HG03469 (cell line): ENCODE measurements around the gene RND1.

Experiments used
- ATAC-seq: cut with Tn5 transposase; IDR thresholded peaks from one replicate; pipeline ENCODE4 v1.9.1; 2021; ENCODE audit warnings: mild to moderate bottlenecking, moderate library complexity, moderate number of reproducible peaks; ENCODE audit not compliant: unreplicated experiment

Gene RND1

DNA sequence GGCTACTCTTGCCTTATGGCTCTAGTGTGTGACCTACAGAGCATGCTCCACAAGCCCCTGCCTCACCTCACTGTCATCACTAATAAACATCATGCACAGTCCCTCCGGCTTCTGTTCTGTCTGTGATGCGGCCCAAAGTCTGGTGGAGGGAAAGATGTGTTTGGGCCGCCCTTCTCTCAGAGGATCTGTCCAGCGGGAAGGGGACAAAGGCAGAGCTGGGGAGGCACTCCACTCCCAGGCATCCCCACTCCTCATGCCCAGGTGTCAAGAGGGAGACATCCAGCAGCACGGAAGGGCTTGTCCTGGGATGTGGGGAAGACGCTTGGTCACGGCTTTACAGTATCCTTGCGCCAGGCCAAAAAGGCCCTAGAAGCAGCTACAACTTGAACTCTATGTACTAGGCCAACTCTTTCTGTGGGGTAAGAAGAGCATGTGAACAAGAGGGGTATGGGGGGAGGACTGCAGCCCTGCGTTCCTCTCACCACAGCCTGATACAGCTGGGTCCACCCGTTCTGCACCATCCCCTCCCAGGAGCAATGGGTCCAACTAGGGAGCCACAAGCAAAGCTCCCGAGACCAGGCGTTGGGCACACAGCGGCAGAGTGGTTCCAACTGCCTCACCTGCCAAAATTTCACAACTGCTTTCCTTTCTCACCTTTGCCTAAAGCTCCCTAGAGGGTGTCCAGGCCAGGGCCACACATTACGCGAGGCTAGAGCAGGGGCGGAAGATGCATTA lies 36.7 kb downstream of the RND1 start:
- ATAC-seq, result no peak

DNA sequence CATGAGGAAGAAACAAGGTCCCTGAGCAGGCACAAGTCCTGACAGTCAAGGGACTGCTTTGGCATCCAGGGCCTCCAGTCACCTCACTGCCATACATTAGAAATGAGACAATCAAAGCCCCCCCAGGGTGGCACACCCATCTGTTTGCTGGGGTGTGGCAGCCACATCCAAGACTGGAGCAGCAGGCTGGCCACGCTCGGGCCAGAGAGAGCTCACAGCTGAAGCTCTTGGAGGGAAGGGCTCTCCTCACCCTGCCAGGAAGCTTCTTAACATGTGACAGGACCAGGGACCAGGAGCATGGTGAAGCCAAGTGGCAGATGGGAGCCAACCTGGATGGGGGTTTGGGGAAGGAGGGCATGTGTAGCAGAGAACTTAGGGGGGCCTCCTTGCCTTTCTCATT lies 37.4 kb downstream of the RND1 start:
- no peak for ATAC-seq

DNA sequence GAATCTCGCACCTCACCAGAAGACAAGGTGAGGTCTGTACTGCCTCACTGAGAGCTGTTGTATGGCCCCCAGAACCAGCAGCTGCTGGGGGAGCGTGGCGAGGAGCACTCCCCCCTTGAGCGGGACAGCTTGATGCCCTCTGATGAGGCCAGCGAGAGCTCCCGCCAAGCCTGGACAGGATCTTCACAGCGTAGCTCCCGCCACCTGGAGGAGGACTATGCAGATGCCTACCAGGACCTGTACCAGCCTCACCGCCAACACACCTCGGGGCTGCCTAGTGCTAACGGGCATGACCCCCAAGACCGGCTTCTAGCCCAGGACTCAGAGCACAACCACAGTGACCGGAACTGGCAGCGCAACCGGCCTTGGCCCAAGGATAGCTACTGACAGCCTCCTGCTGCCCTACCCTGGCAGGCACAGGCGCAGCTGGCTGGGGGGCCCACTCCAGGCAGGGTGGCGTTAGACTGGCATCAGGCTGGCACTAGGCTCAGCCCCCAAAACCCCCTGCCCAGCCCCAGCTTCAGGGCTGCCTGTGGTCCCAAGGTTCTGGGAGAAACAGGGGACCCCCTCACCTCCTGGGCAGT lies 38.1 kb downstream of the RND1 start:
- ATAC-seq, result no peak

DNA sequence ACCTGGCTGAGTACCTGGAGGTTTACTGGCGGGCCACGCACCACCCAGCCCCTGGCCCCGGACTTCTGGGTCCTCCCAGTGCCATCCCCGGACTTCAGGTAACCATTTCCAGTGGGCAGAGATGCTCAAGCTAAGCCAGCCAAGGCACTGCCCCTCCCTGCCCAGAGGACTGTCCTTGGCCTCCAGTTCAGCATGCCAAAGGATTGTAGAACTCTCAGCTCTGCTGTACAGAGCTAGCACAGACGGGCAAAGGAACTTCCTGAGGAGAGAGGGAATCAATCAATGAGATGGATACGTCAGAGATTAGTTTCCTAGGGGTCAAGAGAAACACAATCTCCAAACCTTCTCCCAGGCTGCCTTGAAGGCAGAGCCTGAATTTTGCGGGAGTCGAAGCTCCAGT lies 38.6 kb downstream of the RND1 start:
- no peak for ATAC-seq

DNA sequence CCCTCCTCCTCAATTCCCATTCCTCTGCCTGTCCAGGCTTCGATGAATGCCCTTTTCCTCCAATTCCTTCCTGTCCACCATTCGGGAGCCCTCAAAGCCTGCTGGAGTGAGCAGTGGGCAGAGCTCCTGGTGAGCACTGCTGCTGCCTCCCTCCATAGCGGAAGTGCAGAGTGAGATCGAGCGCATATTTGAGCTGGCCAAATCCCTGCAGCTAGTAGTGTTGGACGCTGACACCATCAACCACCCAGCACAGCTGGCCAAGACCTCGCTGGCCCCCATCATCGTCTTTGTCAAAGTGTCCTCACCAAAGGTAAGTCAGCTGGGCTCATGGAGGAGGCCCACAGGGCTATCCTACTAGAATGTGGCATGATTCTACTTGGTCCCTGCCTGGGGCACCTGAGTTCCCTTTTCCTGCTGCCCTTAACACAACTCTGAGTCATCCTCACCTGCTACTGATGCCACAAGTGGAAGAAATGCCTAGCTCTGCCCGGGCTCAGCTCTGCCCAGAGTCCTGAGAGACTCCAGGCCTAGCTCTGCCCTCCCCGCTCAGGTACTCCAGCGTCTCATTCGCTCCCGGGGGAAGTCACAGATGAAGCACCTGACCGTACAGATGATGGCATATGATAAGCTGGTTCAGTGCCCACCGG lies 39.3 kb downstream of the RND1 start:
- ATAC-seq, result no peak

DNA sequence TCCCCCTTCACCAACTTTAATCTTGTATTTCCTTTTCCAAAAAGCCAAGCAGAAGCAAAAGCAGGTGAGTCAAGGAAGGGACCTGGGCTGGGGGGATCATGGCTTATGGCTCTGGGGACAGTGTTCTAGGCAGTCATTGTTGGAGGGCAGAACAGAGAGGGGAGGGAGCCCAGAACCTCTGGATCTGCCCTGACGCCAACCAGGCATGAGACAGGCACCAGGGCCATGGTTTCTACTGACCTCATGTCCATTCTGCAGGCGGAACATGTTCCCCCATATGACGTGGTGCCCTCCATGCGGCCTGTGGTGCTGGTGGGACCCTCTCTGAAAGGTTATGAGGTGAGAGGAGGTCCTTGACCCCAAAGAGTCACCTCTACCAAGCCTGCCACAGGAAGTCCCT lies 40.8 kb downstream of the RND1 start:
- no peak for ATAC-seq

DNA sequence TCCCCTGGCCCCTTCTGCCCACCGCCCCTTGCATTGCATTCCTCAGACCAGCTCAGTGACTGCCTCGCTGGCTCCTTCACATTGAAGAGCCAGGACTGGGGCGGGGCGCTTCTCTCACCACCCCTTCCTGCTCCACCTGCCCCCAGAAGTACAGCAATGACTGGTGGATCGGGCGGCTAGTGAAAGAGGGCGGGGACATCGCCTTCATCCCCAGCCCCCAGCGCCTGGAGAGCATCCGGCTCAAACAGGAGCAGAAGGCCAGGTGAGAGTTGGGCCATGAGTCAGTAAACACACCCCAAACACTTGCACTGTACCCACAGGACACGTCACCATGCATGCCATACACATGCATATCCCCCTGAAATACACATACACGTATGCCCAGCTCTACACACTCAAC lies 41.6 kb downstream of the RND1 start:
- no peak for ATAC-seq

DNA sequence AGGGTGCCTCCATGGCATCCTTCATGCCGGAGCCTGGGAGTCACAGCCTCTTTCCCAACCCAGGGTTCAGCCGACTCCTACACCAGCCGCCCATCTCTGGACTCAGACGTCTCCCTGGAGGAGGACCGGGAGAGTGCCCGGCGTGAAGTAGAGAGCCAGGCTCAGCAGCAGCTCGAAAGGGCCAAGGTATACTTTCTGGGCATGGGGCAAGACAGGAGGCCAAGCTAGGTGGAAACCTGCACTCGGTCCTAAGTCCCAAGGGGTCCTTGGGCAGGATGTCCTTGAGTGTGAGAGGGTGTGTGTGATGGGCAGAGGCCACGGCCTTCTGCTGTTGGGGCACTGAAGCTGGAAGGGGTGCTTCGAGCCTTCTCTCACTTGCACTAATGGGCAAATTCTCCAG lies 42.4 kb downstream of the RND1 start:
- no peak for ATAC-seq

DNA sequence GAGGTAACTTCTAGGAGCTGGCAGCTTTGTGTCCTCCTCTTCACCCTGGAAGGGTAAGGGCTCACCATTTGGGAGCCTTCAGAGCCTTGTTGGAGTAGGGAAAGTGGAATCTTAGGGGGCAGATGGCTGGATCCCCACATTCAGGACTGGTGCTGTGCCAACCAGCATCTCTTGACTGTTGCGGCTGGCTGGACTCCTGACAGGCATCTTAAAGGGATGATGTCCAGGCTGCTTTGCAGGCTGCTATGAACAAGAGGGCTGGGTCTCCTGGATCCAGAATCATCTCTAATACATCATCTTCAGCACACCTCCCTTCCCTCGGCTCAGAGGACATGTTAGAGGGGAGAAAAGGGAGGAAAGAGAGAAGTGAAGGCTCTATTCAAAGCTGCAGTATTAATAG lies 43.0 kb downstream of the RND1 start:
- ATAC-seq, result no peak

DNA sequence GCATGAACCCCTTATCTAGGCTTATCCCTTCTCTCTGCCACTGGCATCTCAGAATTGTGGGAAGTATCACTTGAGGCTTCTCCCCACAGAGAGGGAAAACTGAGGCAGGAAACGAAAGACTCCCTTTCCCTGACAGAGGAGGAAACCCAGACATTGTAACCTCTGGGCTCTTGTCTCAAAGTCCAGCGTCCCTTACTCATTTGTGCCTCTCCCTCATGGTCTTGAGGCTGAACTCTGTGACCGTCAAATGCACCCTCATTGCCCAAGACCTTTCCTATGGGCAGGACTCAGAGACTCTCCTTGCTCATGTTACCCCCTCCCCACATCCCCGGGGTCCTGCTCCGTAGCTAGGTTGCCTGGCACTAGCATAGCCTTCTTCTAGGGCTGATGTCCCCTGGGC lies 43.5 kb downstream of the RND1 start:
- ATAC-seq, result no peak

DNA sequence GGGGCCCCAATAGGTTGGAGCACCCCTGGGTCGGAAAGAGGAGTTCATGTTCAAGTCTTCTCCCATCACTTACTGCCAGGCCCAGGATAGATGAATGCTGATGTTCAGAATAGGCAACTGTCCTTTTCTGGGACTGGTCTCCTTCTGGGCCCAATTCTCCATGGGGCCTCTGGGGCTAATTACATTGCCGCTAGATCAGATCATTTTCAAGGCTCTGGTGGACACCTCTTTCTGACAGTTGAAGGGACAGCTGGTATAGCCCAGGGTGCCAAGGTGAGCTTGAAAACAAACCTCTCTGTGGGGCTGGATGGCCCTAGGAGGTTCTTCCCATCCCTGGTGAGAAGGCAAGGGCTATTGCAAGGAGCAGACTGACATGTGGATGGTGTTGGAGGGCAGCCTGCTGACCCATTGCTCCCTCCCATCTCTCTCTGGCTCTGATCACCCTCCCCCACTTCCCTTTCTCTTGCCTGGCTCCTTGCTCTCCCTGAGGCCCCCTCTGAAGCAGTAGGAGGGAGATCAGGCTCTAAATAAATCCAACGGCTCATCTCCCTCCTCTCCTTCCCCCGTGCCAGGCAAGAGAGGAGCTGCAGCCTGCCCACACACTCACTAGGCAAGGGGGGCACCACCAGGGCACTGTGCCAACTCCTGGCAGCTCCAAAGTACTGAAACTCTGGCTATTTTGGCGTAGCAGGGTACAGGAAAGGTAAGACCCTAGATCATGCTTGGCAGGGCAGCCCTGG lies 45.5 kb downstream of the RND1 start:
- ATAC-seq, result no peak

DNA sequence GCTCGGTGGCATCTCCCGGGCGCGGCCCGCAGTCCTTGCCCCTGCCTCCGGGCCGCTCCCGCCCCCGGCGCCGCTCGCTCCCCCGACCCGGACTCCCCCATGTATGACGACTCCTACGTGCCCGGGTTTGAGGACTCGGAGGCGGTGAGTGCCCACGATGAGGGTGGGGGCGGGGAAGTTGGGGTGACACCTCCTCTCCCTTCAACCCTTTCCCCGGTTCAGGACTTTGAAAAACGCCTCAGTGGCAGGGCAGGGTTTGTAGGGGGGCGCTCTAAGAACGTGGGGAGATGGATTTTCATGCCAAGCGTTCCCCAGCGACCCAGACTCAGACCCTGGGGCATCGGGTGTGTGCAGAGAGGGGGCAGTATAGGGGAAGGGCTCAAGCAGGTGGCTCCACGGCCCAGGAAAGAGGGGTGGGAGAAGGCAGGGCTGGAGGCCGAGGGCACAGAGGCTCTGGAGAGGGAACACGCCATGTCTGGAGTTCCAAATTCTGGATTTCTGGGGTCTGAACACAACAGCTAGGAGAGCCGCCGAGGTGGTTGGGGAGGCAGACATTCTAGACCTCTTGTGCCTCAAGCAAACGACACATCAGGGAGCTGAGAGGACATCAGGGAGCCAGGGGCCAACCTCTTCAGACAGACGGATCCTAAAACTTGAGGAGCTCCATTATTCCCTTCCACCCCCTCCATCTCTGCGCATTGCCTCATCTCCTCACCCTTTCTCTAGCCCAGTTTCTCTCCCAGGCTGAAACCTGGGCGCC lies 46.7 kb downstream of the RND1 start:
- no peak for ATAC-seq

DNA sequence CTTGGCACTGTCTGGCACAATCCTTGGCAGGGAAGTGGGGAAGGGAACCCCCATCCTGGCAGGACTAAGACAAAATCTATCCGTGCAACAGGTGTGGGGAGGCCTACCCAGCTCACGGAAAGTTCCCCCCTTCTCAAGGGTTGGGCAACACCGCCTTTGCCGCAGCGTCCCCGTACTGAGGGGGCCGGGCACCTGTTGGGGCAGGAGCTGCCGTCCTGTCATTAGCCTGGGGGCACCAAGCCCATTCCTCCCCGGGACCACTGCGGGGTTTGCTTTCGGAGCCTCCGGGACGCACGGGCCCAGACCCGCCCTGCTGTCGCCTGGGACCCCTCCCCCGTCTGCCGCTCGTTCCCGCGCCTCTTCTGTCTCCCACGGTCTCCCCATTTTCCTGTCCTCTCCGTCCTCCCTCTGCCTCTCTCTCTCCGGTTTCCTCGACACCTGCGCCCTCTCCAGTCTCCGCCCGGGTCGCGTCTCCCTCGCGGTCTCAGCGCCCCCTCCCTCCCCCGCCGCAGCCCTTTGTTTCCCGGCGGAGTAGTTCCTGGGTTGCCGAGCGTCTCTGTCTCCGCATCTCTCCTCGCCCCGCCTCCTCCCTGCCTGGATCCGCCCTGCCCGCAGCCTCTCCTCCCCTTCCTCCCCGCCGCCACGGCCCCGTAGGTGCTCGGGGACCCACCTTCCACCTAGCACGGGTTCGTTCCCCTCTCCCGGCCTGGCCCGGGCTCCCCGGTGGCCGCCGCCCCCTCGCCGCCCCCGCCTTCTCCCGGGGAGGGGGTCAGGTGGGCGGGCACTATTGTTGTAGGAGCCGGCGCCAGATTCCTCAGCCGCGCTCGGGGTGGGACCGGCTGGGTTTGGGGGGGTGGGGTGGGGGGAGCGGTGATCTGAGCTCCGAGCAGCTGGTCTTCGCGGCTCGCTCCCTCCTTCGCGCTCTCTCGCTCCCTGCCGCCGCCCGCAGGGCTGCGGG lies 47.5 kb downstream of the RND1 start, which contains the start of gene CACNB3:
Gene CACNB3 (plus strand): TSS at position 624 of the 958 bp plus-strand sequence. CDS start 434 bp downstream, outside the sequence.
- ATAC-seq, result no peak

DNA sequence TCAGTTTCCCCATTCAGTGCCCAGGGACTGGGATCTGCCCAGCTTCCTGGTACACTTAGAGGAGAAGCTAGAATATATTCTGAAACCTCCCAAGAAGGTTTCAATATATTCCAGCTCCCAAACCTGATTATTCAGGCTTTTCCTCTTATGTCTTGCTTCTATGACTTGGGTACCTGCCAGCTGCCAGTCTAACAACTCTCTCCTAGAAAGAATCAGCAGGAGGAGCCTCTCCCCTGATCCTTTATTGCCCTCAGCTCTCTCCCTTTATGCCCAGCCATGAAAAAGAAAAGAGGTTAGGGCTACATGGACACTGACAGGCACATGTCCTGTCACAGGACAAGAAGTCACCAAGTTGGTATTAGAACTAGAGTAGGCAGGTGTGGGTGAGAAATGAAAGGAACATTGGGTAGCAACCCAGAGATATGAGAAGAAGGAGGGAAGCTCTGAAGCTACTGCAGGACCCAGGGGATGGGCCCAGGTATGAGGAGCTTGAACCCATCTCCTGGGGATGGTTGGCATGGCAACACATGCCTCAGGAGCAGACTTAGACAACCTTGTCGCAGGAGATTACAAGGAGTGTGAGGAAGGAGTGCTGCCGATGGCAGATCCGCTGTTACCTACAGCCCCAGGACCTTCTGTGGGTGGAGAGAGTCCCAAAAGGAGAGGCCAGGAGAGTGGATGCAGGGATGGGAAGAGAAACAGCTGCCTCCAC lies 49.4 kb downstream of the RND1 start:
- ATAC-seq, result no peak

DNA sequence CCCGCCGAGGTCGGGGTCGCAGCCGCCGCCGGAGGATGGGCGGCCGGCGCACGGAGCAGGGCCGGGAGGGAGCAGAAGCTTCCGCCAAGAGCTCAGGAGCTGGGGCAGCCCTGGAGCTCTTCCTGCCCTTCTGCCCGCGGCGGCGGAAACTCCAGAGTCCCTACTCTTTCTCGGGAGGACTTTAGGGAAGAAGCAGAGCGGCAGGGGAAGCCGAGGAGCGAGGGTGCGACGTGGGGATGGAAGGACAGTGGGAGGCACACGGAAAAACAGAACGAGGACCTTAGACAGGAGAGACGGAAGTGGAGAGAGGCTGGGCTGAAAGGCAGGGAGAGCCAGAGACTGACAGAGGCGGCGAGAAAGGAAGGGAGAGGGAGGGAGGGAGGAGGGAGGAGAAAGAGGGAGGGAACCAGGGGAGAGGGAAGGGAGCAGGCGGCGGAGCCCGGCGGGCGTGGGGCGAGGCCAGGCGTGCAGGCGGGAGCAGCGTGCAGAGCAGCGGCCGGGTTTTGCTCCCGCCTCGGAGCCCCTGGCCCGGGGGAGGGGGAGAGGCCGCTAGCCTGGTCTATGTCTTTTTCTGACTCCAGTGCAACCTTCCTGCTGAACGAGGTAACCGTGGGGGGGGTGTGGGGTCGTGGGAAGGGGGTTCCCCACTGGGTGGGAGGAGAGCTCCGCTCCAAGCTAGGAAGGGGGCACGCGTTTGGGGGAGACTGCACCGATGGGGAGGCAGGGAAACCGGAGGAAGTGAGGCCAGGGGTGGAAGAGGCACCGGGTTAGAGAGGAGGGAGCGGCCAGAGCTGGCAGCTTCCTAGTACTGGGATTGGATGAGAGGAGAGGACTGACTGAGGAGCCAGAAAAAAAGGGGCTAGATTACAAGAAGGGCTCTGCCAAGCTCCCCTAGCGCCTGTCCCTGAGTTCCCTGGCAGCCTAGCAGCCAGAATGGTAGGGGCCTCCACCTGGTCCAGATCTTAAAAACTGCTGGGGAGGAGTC lies 50.3 kb downstream of the RND1 start:
- ATAC-seq, result no peak

DNA sequence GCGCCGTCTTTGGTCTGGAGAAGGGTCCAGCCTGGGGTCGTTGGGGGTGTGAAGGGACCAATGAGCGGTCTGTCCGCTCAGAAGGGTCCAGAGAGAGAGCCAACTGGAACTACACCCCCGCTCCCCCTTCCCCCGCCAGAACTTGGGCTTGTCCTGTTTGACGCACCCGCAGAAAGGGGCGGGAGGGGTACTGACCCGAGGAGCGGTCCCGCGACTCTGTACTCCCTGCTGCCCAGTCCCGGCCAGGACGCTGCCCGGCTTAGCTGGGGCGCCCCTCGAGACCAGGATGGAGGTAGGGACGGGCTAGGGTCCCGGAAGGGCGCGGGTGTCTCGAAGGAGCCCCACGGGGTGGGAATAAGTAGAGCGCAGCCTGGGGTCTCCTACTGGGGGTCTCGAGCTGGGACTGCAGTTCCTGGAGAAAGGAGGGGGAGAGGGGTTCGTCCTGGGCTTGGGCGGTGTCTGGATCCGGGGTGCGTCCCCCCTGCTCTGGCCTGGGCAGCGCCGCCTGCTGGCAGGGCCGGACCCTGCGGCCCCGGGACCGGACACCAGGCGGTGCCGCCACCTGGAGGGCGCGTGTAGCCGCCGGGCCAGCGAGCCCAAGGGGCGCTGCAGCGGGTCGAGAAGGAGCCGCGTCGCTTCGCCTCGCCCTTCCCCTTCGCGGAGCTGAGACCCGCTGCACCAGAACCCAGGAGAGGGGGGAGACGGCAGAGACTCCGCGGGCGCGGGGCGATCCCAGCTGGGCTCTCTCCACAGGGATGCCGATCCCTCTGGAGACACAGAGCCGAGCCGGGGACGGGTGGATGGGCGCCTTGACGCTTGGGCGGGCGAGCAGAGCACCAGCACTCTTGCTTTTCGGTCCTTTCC lies 51.2 kb downstream of the RND1 start:
- peak; percentile 67 for ATAC-seq
